GM12891 (cell line): Measurements from ENCODE around the gene TMED7.

Experiments
- PAX5 ChIP-seq: IDR thresholded peaks from 2 replicates; pipeline ENCODE4 v1.6.1; 2011; ENCODE audit warnings: low read length, moderate library complexity, mild to moderate bottlenecking; ENCODE audit not compliant: insufficient read depth, severe bottlenecking
- POLR2A ChIP-seq: IDR thresholded peaks from 2 replicates; pipeline ENCODE4 v1.6.1; 2011; ENCODE audit warnings: low read depth, low read length, control low read depth
- POLR2AphosphoS5 ChIP-seq: IDR thresholded peaks from 2 replicates; pipeline ENCODE4 v1.6.1; 2011; ENCODE audit warnings: low read depth, low read length, control low read depth
- SPI1 ChIP-seq: IDR thresholded peaks from 2 replicates; pipeline ENCODE4 v1.6.1; 2011; ENCODE audit warnings: low read depth, low read length, control low read depth
- TAF1 ChIP-seq: IDR thresholded peaks from 2 replicates; pipeline ENCODE4 v1.6.1; 2011; ENCODE audit warnings: low read depth, low read length, control low read depth

GRCh38 chr5:115636008-115636407 is 10.2 kb upstream of the TMED7 start:
- TF ChIP-seq POLR2A (no peak), POLR2AphosphoS5 (no peak), TAF1 (no peak), SPI1 (no peak), PAX5 (no peak)
